HCT116 (cell line): ENCODE measurements around the gene AKAP9. TPM values are rescaled to one million over a fixed set of nuclear protein-coding genes. Genes with fewer than 3 reads are reported as not detected.

Experiments used
- ATAC-seq: fragments of 200-7000 bp; cut with Tn5 transposase; 2 replicates; pipeline ENCODE4 v1.9.1; 2020; ENCODE audit warnings: mild to moderate bottlenecking, moderate library complexity
- BruUV-seq: library from RNA; stranded (reverse); fragments of 400-500 nt; replicated peaks from 2 replicates; lab custom pipeline; 2021; lab: Mats Ljungman, UMichigan
- CTCF ChIA-PET: fragments of 300-600 bp; sonication (Branson Sonifier 250); formaldehyde crosslinking; loops from one replicate; lab custom pipeline; 2021; ENCODE audit warnings: antibody characterized with exemption; lab: Charles Lee
- POLR2A ChIA-PET: fragments of 300-600, 350-600 bp; sonication (Branson Sonifier 250); formaldehyde crosslinking; loops from one replicate; lab custom pipeline; 2021; ENCODE audit warnings: antibody characterized with exemption; lab: Charles Lee
- RAD21 ChIA-PET, 2 experiments: fragments of 300-600 bp; sonication (Branson Sonifier 250); formaldehyde crosslinking; loops; one replicate each; lab custom pipeline; 2023; ENCODE audit warnings: low total read pairs in 2 of 2; ENCODE audit not compliant: uncharacterized antibody in 2 of 2, unreplicated experiment in 2 of 2, low non-redundant PET in 1 of 2; lab: Charles Lee
- DNase-seq: peaks from one replicate; pipeline ENCODE4 v3.0.0-alpha.2; 2010; ENCODE audit warnings: low read depth, low spot score
- H2AFZ ChIP-seq: fragments of 200-600 bp; shearing (Covaris generic), sonication (generic); 2 replicates; pipeline ENCODE4 v1.6.1; 2017; ENCODE audit warnings: low read depth, mixed run types, mixed read lengths, antibody characterized with exemption, low read length; ENCODE audit not compliant: poor library complexity, severe bottlenecking
- H3K27ac ChIP-seq: 2 replicates; pipeline ENCODE4 v1.5.1; 2012; ENCODE audit warnings: low read depth, low read length
- H3K27me3 ChIP-seq: fragments of 200-600 bp; sonication (generic); 2 replicates; pipeline ENCODE4 v1.6.1; 2016; ENCODE audit warnings: mixed run types, low read length, mixed read lengths; ENCODE audit not compliant: insufficient read depth
- H3K36me3 ChIP-seq, 2 experiments: fragments of 200-500 bp in 1 of 2; fragments of 200-600 bp in 1 of 2; sonication (Bioruptor generic) in 1 of 2; sonication (generic) in 1 of 2; 2 replicates each; pipeline versions ENCODE4 v1.5.1 to v1.6.1; 2014 to 2016; ENCODE audit warnings: low read length in 2 of 2, inconsistent platforms in 1 of 2, mixed read lengths in 1 of 2, mixed run types in 1 of 2; ENCODE audit not compliant: insufficient read depth in 2 of 2, control insufficient read depth in 1 of 2
- H3K4me1 ChIP-seq, 2 experiments: fragments of 200-600 bp in 1 of 2; sonication (generic) in 1 of 2; 2 replicates each; pipeline versions ENCODE4 v1.5.1 to v1.6.1; 2012 to 2017; ENCODE audit warnings: low read length in 2 of 2, inconsistent platforms in 1 of 2, mild to moderate bottlenecking in 1 of 2, mixed read lengths in 1 of 2, mixed run types in 1 of 2, moderate library complexity in 1 of 2; ENCODE audit not compliant: insufficient read depth in 2 of 2, control insufficient read depth in 1 of 2
- H3K4me2 ChIP-seq: fragments of 200-600 bp; sonication (generic); 2 replicates; pipeline ENCODE4 v1.6.1; 2017; ENCODE audit warnings: mixed run types, low read length, mixed read lengths
- H3K4me3 ChIP-seq, 2 experiments: fragments of 200-600 bp in 1 of 2; sonication (generic) in 1 of 2; replicated peaks in 1 of 2; 2 replicates each; pipeline ENCODE4 v1.5.1; 2011 to 2016; ENCODE audit warnings: low read length in 2 of 2, control low read depth in 1 of 2, low read depth in 1 of 2, mild to moderate bottlenecking in 1 of 2, mixed read lengths in 1 of 2, mixed run types in 1 of 2
- H3K79me2 ChIP-seq: fragments of 200-600 bp; sonication (generic); 2 replicates; pipeline ENCODE4 v1.6.1; 2017; ENCODE audit warnings: mild to moderate bottlenecking, mixed run types, low read length, moderate library complexity, mixed read lengths; ENCODE audit not compliant: insufficient read depth
- H3K9ac ChIP-seq: fragments of 200-600 bp; sonication (generic); 2 replicates; pipeline ENCODE4 v1.6.1; 2016; ENCODE audit warnings: low read length, mixed read lengths
- H3K9me2 ChIP-seq: fragments of 200-600 bp; sonication (generic), shearing (Covaris generic); 2 replicates; pipeline ENCODE4 v1.6.1; 2017; ENCODE audit warnings: mixed run types, mild to moderate bottlenecking, moderate library complexity; ENCODE audit not compliant: insufficient read depth
- H3K9me3 ChIP-seq, 2 experiments: fragments of 200-500 bp in 1 of 2; fragments of 200-600 bp in 1 of 2; sonication (Bioruptor generic) in 1 of 2; sonication (generic) in 1 of 2; 2 replicates each; pipeline ENCODE4 v1.6.1; 2014 to 2017; ENCODE audit warnings: low read length in 2 of 2, mixed read lengths in 2 of 2, inconsistent platforms in 1 of 2, low read depth in 1 of 2, mild to moderate bottlenecking in 1 of 2, mixed run types in 1 of 2, moderate library complexity in 1 of 2; ENCODE audit not compliant: control insufficient read depth in 1 of 2, insufficient read depth in 1 of 2
- H4K20me1 ChIP-seq: fragments of 200-600 bp; sonication (generic), shearing (Covaris generic); 2 replicates; pipeline ENCODE4 v1.6.1; 2017; ENCODE audit warnings: mixed run types, mild to moderate bottlenecking, moderate library complexity; ENCODE audit not compliant: insufficient read depth
- POLR2AphosphoS5 ChIP-seq: IDR thresholded peaks from 2 replicates; pipeline ENCODE4 v1.6.1; 2011; ENCODE audit warnings: mild to moderate bottlenecking, low read depth, low read length, moderate library complexity
- SIN3A ChIP-seq: IDR thresholded peaks from 2 replicates; pipeline ENCODE4 v1.6.1; 2012; ENCODE audit warnings: low read depth
- SRF ChIP-seq: IDR thresholded peaks from 2 replicates; pipeline ENCODE4 v1.6.1; 2012; ENCODE audit warnings: low read depth
- TCF7L2 ChIP-seq: IDR thresholded peaks from 2 replicates; pipeline ENCODE4 v1.7.0; 2011; ENCODE audit warnings: borderline replicate concordance, inconsistent platforms; ENCODE audit not compliant: insufficient read depth, insufficient read length; ENCODE audit errors: extremely low read depth
- YY1 ChIP-seq: IDR thresholded peaks from 2 replicates; pipeline ENCODE4 v1.6.1; 2011; ENCODE audit warnings: low read length, low read depth, moderate library complexity, mild to moderate bottlenecking; ENCODE audit not compliant: insufficient replicate concordance; ENCODE audit errors: extremely low read depth
- intact Hi-C: fragments of 100-400 bp; cut with micrococcal nuclease; formaldehyde crosslinking; loops from 2 replicates; pipeline ENCODE4 v1.10.0; 2022
- total RNA-seq: library from RNA; stranded (reverse); gene quantifications from one replicate; pipeline ENCODE4 v1.2.1, GENCODE V29; 2021; ENCODE audit not compliant: unreplicated experiment
- TF ChIP-seq, protein P1 (sequence below): IDR thresholded peaks from 2 replicates; pipeline ENCODE4 v1.6.1; 2011; ENCODE audit warnings: mild to moderate bottlenecking, low read length, moderate library complexity; ENCODE audit not compliant: insufficient replicate concordance; ENCODE audit errors: extremely low read depth
- TF ChIP-seq, protein P2 (sequence below): IDR thresholded peaks from 2 replicates; pipeline ENCODE4 v1.6.1; 2012
- TF ChIP-seq, protein P3 (sequence below), 3 experiments: fragments of 200-600 bp in 1 of 3; sonication (generic) in 1 of 3; IDR thresholded peaks in 2 of 3; conservative IDR thresholded peaks in 1 of 3; 2 replicates each; pipeline ENCODE4 v1.5.1; 2012 to 2017; ENCODE audit warnings: low read depth in 2 of 3, low read length in 2 of 3, antibody characterized with exemption in 1 of 3, borderline replicate concordance in 1 of 3, control low read depth in 1 of 3, mild to moderate bottlenecking in 1 of 3, mixed read lengths in 1 of 3, mixed run types in 1 of 3, moderate library complexity in 1 of 3; ENCODE audit not compliant: insufficient read depth in 1 of 3

Gene AKAP9
- total RNA-seq, 1 experiment from 2014 or later, result 32.6 TPM

DNA sequence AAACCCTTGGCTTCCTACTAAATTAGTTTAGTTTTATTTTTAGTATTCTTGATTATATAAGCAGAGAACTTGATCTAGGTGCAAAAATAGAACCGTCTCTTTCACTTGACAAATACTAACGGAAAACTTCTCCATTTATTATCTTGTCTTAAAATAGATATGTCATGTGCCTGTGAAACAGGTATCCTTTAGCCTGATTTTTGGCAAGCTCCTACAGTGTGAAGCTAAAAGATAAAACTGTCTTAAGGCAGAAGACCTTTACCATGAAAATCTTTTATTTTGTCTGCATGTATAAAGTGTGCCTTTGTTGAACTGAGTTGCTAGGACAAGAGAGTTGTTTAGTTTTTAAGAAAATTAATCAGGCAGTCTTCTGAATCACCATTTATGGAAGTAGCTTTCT lies 103.0 kb downstream of the AKAP9 start:
- POLR2A ChIA-PET, result no interaction called here
- Histone ChIP-seq H3K9me3 (no peaks in the 10 kb centered on the region), H3K9me2 (no peaks in the 10 kb centered on the region), H3K79me2 (no peaks in the 10 kb centered on the region), H3K27ac (no peak overlapping the region), H4K20me1 (no peaks in the 10 kb centered on the region), H3K4me2 (no peak overlapping the region), H3K27me3 (no peaks in the 10 kb centered on the region), H2AFZ (no peak overlapping the region), H3K4me1 (peaks cover 0 to 4% of the 10 kb centered on the region in 2 experiments; a peak in 2 of 4 replicates), H3K36me3 (peaks cover 0 to 19% of the 10 kb centered on the region in 2 experiments; a peak in 3 of 4 replicates), H3K4me3 (no peak overlapping the region), H3K9ac (no peak overlapping the region)
- BruUV-seq, result no TSS peak
- intact Hi-C loops, result no loop called here
- TF ChIP-seq YY1, result no peak
- TF ChIP-seq SRF, result no peak
- TF ChIP-seq, protein P1, sequence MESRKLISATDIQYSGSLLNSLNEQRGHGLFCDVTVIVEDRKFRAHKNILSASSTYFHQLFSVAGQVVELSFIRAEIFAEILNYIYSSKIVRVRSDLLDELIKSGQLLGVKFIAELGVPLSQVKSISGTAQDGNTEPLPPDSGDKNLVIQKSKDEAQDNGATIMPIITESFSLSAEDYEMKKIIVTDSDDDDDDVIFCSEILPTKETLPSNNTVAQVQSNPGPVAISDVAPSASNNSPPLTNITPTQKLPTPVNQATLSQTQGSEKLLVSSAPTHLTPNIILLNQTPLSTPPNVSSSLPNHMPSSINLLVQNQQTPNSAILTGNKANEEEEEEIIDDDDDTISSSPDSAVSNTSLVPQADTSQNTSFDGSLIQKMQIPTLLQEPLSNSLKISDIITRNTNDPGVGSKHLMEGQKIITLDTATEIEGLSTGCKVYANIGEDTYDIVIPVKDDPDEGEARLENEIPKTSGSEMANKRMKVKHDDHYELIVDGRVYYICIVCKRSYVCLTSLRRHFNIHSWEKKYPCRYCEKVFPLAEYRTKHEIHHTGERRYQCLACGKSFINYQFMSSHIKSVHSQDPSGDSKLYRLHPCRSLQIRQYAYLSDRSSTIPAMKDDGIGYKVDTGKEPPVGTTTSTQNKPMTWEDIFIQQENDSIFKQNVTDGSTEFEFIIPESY, result no peak
- TF ChIP-seq, protein P2, sequence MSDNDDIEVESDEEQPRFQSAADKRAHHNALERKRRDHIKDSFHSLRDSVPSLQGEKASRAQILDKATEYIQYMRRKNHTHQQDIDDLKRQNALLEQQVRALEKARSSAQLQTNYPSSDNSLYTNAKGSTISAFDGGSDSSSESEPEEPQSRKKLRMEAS, result no peak
- TF ChIP-seq SIN3A, result no peak
- TF ChIP-seq, protein P3, sequence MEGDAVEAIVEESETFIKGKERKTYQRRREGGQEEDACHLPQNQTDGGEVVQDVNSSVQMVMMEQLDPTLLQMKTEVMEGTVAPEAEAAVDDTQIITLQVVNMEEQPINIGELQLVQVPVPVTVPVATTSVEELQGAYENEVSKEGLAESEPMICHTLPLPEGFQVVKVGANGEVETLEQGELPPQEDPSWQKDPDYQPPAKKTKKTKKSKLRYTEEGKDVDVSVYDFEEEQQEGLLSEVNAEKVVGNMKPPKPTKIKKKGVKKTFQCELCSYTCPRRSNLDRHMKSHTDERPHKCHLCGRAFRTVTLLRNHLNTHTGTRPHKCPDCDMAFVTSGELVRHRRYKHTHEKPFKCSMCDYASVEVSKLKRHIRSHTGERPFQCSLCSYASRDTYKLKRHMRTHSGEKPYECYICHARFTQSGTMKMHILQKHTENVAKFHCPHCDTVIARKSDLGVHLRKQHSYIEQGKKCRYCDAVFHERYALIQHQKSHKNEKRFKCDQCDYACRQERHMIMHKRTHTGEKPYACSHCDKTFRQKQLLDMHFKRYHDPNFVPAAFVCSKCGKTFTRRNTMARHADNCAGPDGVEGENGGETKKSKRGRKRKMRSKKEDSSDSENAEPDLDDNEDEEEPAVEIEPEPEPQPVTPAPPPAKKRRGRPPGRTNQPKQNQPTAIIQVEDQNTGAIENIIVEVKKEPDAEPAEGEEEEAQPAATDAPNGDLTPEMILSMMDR (IDR thresholded peaks at IDR 0.05 in 2 of 3, conservative IDR thresholded peaks at IDR 0.05 in 1 of 3; ENCODE audit: borderline replicate concordance in 1 of 3, insufficient read depth in 1 of 3, low read depth in 2 of 3, low read length in 2 of 3), result no peak
- TF ChIP-seq POLR2AphosphoS5, result no peak
- TF ChIP-seq TCF7L2, result no peak
- RAD21 ChIA-PET, result no interaction called here
- ATAC-seq, result no peak
- DNase-seq, result no peak
- CTCF ChIA-PET, result interaction anchor here (0.5 kb wide), 1 partner anchor 90 kb away, joined by 4 read pairs; no protein-coding TSS in a partner anchor
